Suprapubic skin (tissue), 4 donors: ENCODE measurements around the gene KLHL29. TPM values are rescaled to one million over a fixed set of nuclear protein-coding genes. Genes with fewer than 3 reads are reported as not detected.

Experiments
- DNase-seq, 2 donors: peaks; one replicate each; pipeline ENCODE4 v3.0.0-alpha.2; 2019; ENCODE audit warnings: low spot score in 2 of 2
- H3K27ac ChIP-seq: fragments of 200-600 bp; sonication (generic); one replicate; pipeline ENCODE4 v1.5.1; 2019
- H3K27me3 ChIP-seq: fragments of 200-600 bp; sonication (generic); one replicate; pipeline ENCODE4 v1.5.1; 2019
- H3K36me3 ChIP-seq: fragments of 200-600 bp; sonication (generic); one replicate; pipeline ENCODE4 v1.5.1; 2019
- H3K4me1 ChIP-seq: fragments of 200-600 bp; sonication (generic); one replicate; pipeline ENCODE4 v1.5.1; 2019
- H3K4me3 ChIP-seq: fragments of 200-600 bp; sonication (generic); one replicate; pipeline ENCODE4 v1.5.1; 2019; ENCODE audit warnings: mild to moderate bottlenecking
- H3K9me3 ChIP-seq: fragments of 200-600 bp; sonication (generic); one replicate; pipeline ENCODE4 v1.5.1; 2019
- EP300 ChIP-seq: sonication (generic); formaldehyde crosslinking; IDR thresholded peaks from one replicate; pipeline ENCODE4 v1.6.1; 2017; ENCODE audit warnings: antibody characterized with exemption
- POLR2A ChIP-seq, 2 donors: fragments of 450-650 bp; IDR thresholded peaks; one replicate each; pipeline ENCODE4 v1.6.1; 2017; ENCODE audit warnings: antibody characterized with exemption in 2 of 2, mild to moderate bottlenecking in 2 of 2, moderate library complexity in 2 of 2
- POLR2AphosphoS5 ChIP-seq, 3 donors: sonication (generic); formaldehyde crosslinking; IDR thresholded peaks; one replicate each; pipeline ENCODE4 v1.6.1; 2017; ENCODE audit warnings: antibody characterized with exemption in 3 of 3
- WGBS: methylation state at CpG from one replicate; pipeline ENCODE4 v1.1.5; 2018; 5-methylcytosine and 5-hydroxymethylcytosine counted together
- total RNA-seq, 4 donors: library from RNA; depleted of rRNA; stranded (reverse); fragments of >200 nt; gene quantifications; one replicate each; pipeline ENCODE4 v1.1.0, GENCODE V29; 2016
- TF ChIP-seq, protein P1 (sequence below), 2 donors: fragments of 200-600 bp in 1 of 2; fragments of 450-650 bp in 1 of 2; sonication (generic) in 1 of 2; IDR thresholded peaks; one replicate each; pipeline ENCODE4 v1.5.1; 2016 to 2019; ENCODE audit warnings: antibody characterized with exemption in 2 of 2, mild to moderate bottlenecking in 1 of 2, moderate library complexity in 1 of 2

The KLHL29 gene
- total RNA-seq, 4 donors from 2014 or later: 17.1 to 30.8 (median 20.7) TPM

DNA sequence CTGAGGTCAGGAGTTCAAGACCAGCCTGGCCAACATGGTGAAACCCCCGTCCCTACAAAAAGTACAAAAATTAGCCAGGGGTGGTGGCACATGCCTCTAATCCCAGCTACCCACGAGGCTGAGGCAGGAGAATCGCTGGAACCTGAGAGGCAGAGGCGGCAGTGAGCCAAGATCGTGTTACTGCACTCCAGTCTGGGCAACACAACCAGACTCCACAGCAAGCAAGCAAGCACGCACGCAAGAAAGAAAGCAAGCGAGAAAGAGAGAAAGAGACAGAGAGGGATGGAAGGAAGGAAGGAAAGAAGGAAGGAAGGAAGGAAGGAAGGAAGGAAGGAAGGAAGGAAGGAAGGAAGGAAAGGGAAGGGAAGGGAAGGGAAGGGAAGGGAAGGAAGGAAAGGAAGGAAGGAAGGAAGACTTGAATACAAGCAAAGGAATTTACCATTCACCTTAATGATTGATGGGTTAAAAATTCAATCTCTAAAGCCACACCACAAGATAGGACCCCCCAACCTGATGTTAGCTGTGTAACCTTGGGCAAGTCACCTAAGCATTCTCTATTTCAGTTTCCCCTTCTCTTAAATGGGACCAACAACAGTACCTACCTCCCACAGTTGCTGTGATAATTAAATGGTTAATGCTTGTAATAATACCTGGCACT lies 360.2 kb downstream of the KLHL29 start:
- peaks cover 16% of the 10 kb centered on the region for H3K4me1 ChIP-seq
- TF ChIP-seq POLR2A (IDR thresholded peaks at IDR 0.05) (no peak), POLR2AphosphoS5 (IDR thresholded peaks at IDR 0.05) (no peak), EP300 (no peak)
- TF ChIP-seq, protein P1, sequence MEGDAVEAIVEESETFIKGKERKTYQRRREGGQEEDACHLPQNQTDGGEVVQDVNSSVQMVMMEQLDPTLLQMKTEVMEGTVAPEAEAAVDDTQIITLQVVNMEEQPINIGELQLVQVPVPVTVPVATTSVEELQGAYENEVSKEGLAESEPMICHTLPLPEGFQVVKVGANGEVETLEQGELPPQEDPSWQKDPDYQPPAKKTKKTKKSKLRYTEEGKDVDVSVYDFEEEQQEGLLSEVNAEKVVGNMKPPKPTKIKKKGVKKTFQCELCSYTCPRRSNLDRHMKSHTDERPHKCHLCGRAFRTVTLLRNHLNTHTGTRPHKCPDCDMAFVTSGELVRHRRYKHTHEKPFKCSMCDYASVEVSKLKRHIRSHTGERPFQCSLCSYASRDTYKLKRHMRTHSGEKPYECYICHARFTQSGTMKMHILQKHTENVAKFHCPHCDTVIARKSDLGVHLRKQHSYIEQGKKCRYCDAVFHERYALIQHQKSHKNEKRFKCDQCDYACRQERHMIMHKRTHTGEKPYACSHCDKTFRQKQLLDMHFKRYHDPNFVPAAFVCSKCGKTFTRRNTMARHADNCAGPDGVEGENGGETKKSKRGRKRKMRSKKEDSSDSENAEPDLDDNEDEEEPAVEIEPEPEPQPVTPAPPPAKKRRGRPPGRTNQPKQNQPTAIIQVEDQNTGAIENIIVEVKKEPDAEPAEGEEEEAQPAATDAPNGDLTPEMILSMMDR (IDR thresholded peaks at IDR 0.05): no peak
- peaks cover 1% of the 10 kb centered on the region for H3K36me3 ChIP-seq
- H3K9me3 ChIP-seq: no peaks in the 10 kb centered on the region
- no peak overlapping the region for H3K4me3 ChIP-seq
- DNase-seq: no peak
- no peak overlapping the region for H3K27ac ChIP-seq
- H3K27me3 ChIP-seq: no peaks in the 10 kb centered on the region
- WGBS: 79% methylated on average over 8 of the region's 8 CpGs

DNA sequence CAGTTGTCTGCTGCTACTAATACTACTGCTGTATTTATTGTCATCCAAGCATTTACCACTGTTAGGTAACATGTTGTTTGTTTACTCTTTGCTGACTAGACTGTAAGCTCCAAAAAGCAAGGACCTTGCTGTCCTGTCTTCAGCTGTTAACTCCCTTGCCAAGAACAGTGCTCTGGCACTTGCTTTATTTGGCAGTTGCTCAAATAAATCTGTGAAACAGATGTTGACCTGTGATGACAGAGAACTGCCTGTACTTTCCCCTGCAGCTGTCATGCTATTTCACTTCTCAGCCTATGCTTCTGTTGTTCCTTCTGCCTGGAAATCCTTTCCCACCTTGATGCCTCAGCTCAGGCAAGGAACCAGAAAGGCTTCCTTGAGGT lies 360.7 kb downstream of the KLHL29 start:
- DNase-seq: no peak

DNA sequence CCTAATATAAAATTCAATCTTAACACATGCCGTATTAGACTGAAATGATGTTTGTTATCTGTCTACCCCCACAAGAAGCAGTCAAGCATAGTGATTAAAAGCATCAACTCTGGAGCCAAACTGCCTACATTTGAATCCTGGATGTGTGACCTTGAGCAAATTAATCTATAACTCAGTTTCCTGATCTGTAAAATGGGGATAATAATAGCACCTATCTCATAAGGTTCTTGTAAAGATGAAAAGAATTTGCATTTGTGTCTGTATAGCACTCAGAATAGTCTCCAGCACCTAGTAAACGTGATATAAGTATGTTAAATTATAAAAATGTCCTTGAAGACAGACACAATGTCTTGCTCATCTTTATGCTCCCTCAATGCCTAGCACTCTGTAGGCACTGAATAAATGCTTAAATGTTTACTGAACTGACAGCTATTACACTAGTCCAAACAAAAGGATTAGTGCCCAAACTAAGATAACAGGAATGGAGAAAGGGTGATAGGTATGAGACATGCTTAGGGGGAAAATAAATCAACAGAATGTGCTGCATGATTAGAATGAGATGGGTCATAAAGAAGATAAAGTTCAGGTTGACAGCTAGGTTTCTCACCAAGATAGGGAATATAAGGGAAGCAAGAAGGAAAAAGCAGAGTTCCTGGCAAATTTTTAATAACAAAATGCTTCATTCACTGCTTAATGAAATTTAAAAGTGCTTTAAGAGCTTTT lies 361.3 kb downstream of the KLHL29 start:
- WGBS: 63% methylated on average over 2 of the region's 2 CpGs
- Histone ChIP-seq H3K4me3 (no peak overlapping the region), H3K27ac (peak overlapping the region; percentile 23), H3K36me3 (peaks cover 12% of the 10 kb centered on the region), H3K4me1 (peaks cover 16% of the 10 kb centered on the region), H3K9me3 (no peaks in the 10 kb centered on the region), H3K27me3 (no peaks in the 10 kb centered on the region)
- no peak for DNase-seq
- TF ChIP-seq, protein P1 (IDR thresholded peaks at IDR 0.05): no peak
- TF ChIP-seq POLR2AphosphoS5 (IDR thresholded peaks at IDR 0.05) (no peak), POLR2A (IDR thresholded peaks at IDR 0.05) (no peak), EP300 (no peak)

More for the DNA sequence above, 360.7 kb downstream of the KLHL29 start:
- Histone ChIP-seq H3K27ac (peak overlapping the region; percentile 23), H3K27me3 (no peaks in the 10 kb centered on the region), H3K4me1 (peaks cover 16% of the 10 kb centered on the region), H3K9me3 (no peaks in the 10 kb centered on the region), H3K36me3 (peaks cover 6% of the 10 kb centered on the region), H3K4me3 (no peak overlapping the region)
- TF ChIP-seq POLR2A (IDR thresholded peaks at IDR 0.05) (no peak), EP300 (peak; percentile 28), POLR2AphosphoS5 (IDR thresholded peaks at IDR 0.05) (peak in 2 of 3 donors; percentile 59 to 86)
- TF ChIP-seq, protein P1 (IDR thresholded peaks at IDR 0.05): no peak

DNA sequence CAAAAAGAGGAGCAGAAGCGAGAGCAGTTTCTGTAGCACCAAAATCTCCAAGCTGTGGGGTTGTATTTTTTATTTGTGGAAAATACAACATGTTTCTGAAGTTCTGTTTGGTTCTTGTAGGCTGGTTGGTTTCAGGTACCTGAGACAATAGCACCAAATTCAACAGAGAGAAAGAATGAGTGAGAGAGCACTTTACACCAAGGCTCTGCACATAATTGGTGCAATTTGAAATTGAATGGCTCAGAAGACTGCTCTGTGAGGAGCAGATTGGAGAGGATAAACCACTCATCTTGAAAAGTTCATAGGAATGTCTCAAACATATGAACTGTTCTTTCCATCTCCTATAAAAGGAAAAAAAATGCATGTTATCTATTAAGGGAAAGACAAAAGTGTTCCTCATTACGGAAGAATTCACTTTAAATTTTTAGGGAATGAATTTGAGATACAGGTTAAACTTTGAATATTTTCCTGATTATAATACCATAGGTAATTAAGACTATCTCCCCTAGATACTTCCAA lies 366.8 kb downstream of the KLHL29 start:
- H3K9me3 ChIP-seq: no peaks in the 10 kb centered on the region
- peaks cover 23% of the 10 kb centered on the region for H3K36me3 ChIP-seq
- no peaks in the 10 kb centered on the region for H3K4me1 ChIP-seq
- H3K27ac ChIP-seq: no peak overlapping the region
- H3K27me3 ChIP-seq: no peaks in the 10 kb centered on the region
- H3K4me3 ChIP-seq: no peak overlapping the region
- TF ChIP-seq EP300 (no peak), POLR2A (IDR thresholded peaks at IDR 0.05) (no peak), POLR2AphosphoS5 (IDR thresholded peaks at IDR 0.05) (no peak)
- TF ChIP-seq, protein P1 (IDR thresholded peaks at IDR 0.05): no peak
- WGBS: 98% methylated on average over 2 of the region's 2 CpGs
- DNase-seq: no peak
